Measurements from ENCODE around the gene GOLGA3.
"Not testable (repeated sequence)": the region's sequence is repeated elsewhere in the genome, so short reads cannot be mapped to it uniquely, and the experiment has no call there.

GOLGA3 gene

GRCh38 chr12:132809391-132809790 lies 19.3 kb downstream of the GOLGA3 start:
- peak; percentile 29 for DNase-seq (ENCODE audit: low read depth)

GRCh38 chr12:132807295-132808092 lies 21.2 kb downstream of the GOLGA3 start:
- DNase-seq (ENCODE audit: low read depth): no peak

- no peak for DNase-seq (ENCODE audit: low read depth)
These were observed 21.8 kb downstream of the GOLGA3 start for GRCh38 chr12:132806857-132807256.

GRCh38 chr12:132804426-132804861 lies 24.2 kb downstream of the GOLGA3 start:
- DNase-seq (ENCODE audit: low read depth): no peak

- DNase-seq (ENCODE audit: low read depth): peak; percentile 57
These were observed 24.8 kb downstream of the GOLGA3 start for GRCh38 chr12:132803888-132804287.

GRCh38 chr12:132803125-132803524 lies 25.5 kb downstream of the GOLGA3 start:
- no peak for DNase-seq (ENCODE audit: low read depth)

- DNase-seq (ENCODE audit: low read depth): no peak
These were observed 26.9 kb downstream of the GOLGA3 start for GRCh38 chr12:132801741-132802140.

- no peak for DNase-seq (ENCODE audit: low read depth)
These were observed 29.8 kb downstream of the GOLGA3 start for GRCh38 chr12:132798836-132799235.

- no peak for DNase-seq (ENCODE audit: low read depth)
These were observed 30.7 kb downstream of the GOLGA3 start for GRCh38 chr12:132797820-132798570.

GRCh38 chr12:132795847-132796246 lies 32.8 kb downstream of the GOLGA3 start:
- DNase-seq (ENCODE audit: low read depth): no peak

- DNase-seq (ENCODE audit: low read depth): not testable (repeated sequence)
These were observed 36.7 kb downstream of the GOLGA3 start for GRCh38 chr12:132791940-132792339.

GRCh38 chr12:132789099-132789471 lies 39.6 kb downstream of the GOLGA3 start:
- DNase-seq (ENCODE audit: low read depth): no peak

- no peak for DNase-seq (ENCODE audit: low read depth)
These were observed 40.1 kb downstream of the GOLGA3 start for GRCh38 chr12:132788375-132789098.

- DNase-seq (ENCODE audit: low read depth): no peak
These were observed 40.8 kb downstream of the GOLGA3 start for GRCh38 chr12:132787877-132788276.

GRCh38 chr12:132786192-132786591 lies 42.5 kb downstream of the GOLGA3 start:
- DNase-seq (ENCODE audit: low read depth): no peak

- DNase-seq (ENCODE audit: low read depth): no peak
These were observed 44.1 kb downstream of the GOLGA3 start for GRCh38 chr12:132784580-132784979.

GRCh38 chr12:132783917-132784531 lies 44.6 kb downstream of the GOLGA3 start:
- no peak for DNase-seq (ENCODE audit: low read depth)

- DNase-seq (ENCODE audit: low read depth): no peak
These were observed 46.7 kb downstream of the GOLGA3 start for GRCh38 chr12:132781938-132782337.

GRCh38 chr12:132779781-132780353 lies 48.8 kb downstream of the GOLGA3 start:
- no peak for DNase-seq (ENCODE audit: low read depth)

GRCh38 chr12:132777614-132778013 lies 51.1 kb downstream of the GOLGA3 start:
- no peak for DNase-seq (ENCODE audit: low read depth)

GRCh38 chr12:132776816-132777568 lies 51.7 kb downstream of the GOLGA3 start:
- no peak for DNase-seq (ENCODE audit: low read depth)
